Fibroblast of lung (primary cell): ENCODE results near the gene DDX49. TPM values are rescaled to one million over a fixed set of nuclear protein-coding genes. Genes with fewer than 3 reads are reported as not detected.

Experiments
- DNase-seq, 2 donors: peaks; one replicate each; pipeline versions ENCODE4 v3.0.0 to v3.0.0-alpha.2; 2010; ENCODE audit warnings: low read depth in 2 of 2
- H2AFZ ChIP-seq: 2 replicates; pipeline ENCODE4 v1.5.1; 2012; ENCODE audit warnings: low read length, control low read depth, inconsistent platforms
- H3K27ac ChIP-seq: 2 replicates; pipeline ENCODE4 v1.5.1; 2011; ENCODE audit warnings: low read length, control low read depth; ENCODE audit not compliant: insufficient read depth
- H3K27me3 ChIP-seq: 2 replicates; pipeline ENCODE4 v1.5.1; 2011; ENCODE audit warnings: mild to moderate bottlenecking, low read length; ENCODE audit not compliant: control insufficient read depth, insufficient read depth
- H3K36me3 ChIP-seq: 2 replicates; pipeline ENCODE4 v1.5.1; 2011; ENCODE audit warnings: low read length; ENCODE audit not compliant: control insufficient read depth, insufficient read depth
- H3K4me1 ChIP-seq: 2 replicates; pipeline ENCODE4 v1.5.1; 2011; ENCODE audit warnings: low read length; ENCODE audit not compliant: control insufficient read depth, insufficient read depth; ENCODE audit errors: extremely low read depth
- H3K4me2 ChIP-seq: 2 replicates; pipeline ENCODE4 v1.5.1; 2011; ENCODE audit warnings: low read length, control low read depth; ENCODE audit not compliant: insufficient read depth; ENCODE audit errors: extremely low read depth
- H3K4me3 ChIP-seq, 4 experiments: fragments of 200-600 bp in 1 of 4; sonication (generic) in 1 of 4; replicated peaks in 1 of 4; 2 replicates each; pipeline ENCODE4 v1.5.1; 2011 to 2016; ENCODE audit warnings: low read length in 4 of 4, low read depth in 3 of 4, mild to moderate bottlenecking in 3 of 4, control low read depth in 2 of 4, inconsistent platforms in 1 of 4, mixed read lengths in 1 of 4; ENCODE audit not compliant: insufficient read depth in 1 of 4; ENCODE audit errors: control extremely low read depth in 1 of 4
- H3K79me2 ChIP-seq: 2 replicates; pipeline ENCODE4 v1.5.1; 2012; ENCODE audit warnings: mild to moderate bottlenecking, low read length, inconsistent platforms; ENCODE audit not compliant: control insufficient read depth, insufficient read depth
- H3K9ac ChIP-seq: 2 replicates; pipeline ENCODE4 v1.5.1; 2011; ENCODE audit warnings: mild to moderate bottlenecking, low read length, control low read depth; ENCODE audit not compliant: insufficient read depth
- H3K9me3 ChIP-seq: 2 replicates; pipeline ENCODE4 v1.5.1; 2012; ENCODE audit warnings: low read depth, low read length; ENCODE audit not compliant: control insufficient read depth, insufficient read depth
- H4K20me1 ChIP-seq: 2 replicates; pipeline ENCODE4 v1.5.1; 2011; ENCODE audit warnings: low read length; ENCODE audit not compliant: control insufficient read depth, insufficient read depth; ENCODE audit errors: extremely low read depth
- EZH2 ChIP-seq: IDR thresholded peaks from 2 replicates; pipeline ENCODE4 v1.5.1; 2012; ENCODE audit warnings: low read length, control low read depth, mild to moderate bottlenecking; ENCODE audit errors: missing control alignments
- polyA plus RNA-seq, 2 donors: library from polyadenylated mRNA; depleted of rRNA in 1 of 2; stranded (reverse) in 1 of 2; unstranded in 1 of 2; fragments of >200 nt; gene quantifications; 2 replicates each; pipeline ENCODE4 v1.2.1, GENCODE V29; 2011 to 2012; ENCODE audit warnings: missing spikeins in 1 of 2
- total RNA-seq: library from RNA; depleted of rRNA; stranded (reverse); fragments of >200 nt; gene quantifications from 2 replicates; pipeline ENCODE4 v1.2.1, GENCODE V29; 2014
- TF ChIP-seq, protein P1 (sequence below), 2 donors: IDR thresholded peaks in 1 of 2; conservative IDR thresholded peaks in 1 of 2; 1 replicate in 1 of 2; 2 replicates in 1 of 2; pipeline ENCODE4 v1.5.1; 2011 to 2012; ENCODE audit warnings: low read length in 2 of 2, control low read depth in 1 of 2, inconsistent platforms in 1 of 2, low read depth in 1 of 2, mild to moderate bottlenecking in 1 of 2

DDX49 gene
- total and polyA plus RNA-seq, 2 donors (not counting 1 experiment from before 2014, with no cell fraction given), result 25.3 to 56.3 TPM

DNA sequence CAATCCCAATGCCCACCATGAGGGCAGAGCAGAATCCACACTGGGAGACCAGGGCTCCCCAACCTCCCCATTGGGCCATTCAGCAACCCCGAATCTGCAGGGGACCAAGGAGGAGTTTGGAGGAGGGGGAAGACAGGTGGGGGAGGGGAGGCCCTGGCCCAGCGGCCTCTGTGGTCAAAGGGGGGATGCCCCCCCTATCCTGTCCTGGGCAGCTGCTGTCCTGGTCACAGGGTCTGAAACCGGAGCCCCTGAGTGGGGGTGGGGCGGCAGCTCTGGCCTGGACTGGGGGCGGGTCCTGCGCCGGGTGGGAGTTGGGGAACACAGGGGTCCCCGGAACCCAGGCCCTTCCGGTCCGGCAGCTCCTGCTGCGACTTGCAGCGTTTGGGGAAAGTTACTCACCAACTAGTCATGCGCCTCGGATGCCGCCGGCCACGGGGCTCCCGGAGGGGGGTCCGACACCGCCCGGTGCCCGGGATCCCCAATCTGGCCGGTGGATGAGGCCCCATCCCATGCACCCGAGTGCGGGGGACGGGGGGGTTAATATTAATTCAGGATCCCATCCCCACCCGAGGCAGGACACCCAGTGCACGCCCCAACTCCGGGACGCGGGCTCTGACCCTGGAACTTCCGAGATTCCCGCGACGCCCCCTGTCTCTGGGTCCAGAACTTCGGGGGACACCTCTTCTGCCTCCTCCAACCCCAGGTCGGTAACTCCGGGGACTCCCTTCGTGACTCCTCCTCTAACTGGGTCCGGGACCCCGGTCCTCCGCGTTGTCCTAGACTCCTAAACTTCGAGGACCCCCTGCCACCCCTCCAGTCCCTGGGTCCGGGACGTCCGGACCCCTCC is 20.6 kb downstream of the DDX49 start:
- Histone ChIP-seq H3K27me3 (no peaks in the 10 kb centered on the region), H3K27ac (peak overlapping the region; percentile 82), H3K9me3 (no peaks in the 10 kb centered on the region), H3K36me3 (peaks cover 4% of the 10 kb centered on the region), H3K4me3 (peak overlapping the region; percentile 84 to 90 (median 88)), H3K9ac (peak overlapping the region; percentile 80), H2AFZ (peak overlapping the region; percentile 41), H3K4me2 (peak overlapping the region; percentile 95), H4K20me1 (no peaks in the 10 kb centered on the region), H3K79me2 (peaks cover 22% of the 10 kb centered on the region), H3K4me1 (no peaks in the 10 kb centered on the region)
- DNase-seq, result peak; percentile 52 to 57
- TF ChIP-seq, protein P1, sequence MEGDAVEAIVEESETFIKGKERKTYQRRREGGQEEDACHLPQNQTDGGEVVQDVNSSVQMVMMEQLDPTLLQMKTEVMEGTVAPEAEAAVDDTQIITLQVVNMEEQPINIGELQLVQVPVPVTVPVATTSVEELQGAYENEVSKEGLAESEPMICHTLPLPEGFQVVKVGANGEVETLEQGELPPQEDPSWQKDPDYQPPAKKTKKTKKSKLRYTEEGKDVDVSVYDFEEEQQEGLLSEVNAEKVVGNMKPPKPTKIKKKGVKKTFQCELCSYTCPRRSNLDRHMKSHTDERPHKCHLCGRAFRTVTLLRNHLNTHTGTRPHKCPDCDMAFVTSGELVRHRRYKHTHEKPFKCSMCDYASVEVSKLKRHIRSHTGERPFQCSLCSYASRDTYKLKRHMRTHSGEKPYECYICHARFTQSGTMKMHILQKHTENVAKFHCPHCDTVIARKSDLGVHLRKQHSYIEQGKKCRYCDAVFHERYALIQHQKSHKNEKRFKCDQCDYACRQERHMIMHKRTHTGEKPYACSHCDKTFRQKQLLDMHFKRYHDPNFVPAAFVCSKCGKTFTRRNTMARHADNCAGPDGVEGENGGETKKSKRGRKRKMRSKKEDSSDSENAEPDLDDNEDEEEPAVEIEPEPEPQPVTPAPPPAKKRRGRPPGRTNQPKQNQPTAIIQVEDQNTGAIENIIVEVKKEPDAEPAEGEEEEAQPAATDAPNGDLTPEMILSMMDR (conservative IDR thresholded peaks at IDR 0.05 in 1 of 2, IDR thresholded peaks at IDR 0.05 in 1 of 2; ENCODE audit: low read depth in 1 of 2, low read length in 2 of 2), result no peak
- no peak for TF ChIP-seq EZH2

DNA sequence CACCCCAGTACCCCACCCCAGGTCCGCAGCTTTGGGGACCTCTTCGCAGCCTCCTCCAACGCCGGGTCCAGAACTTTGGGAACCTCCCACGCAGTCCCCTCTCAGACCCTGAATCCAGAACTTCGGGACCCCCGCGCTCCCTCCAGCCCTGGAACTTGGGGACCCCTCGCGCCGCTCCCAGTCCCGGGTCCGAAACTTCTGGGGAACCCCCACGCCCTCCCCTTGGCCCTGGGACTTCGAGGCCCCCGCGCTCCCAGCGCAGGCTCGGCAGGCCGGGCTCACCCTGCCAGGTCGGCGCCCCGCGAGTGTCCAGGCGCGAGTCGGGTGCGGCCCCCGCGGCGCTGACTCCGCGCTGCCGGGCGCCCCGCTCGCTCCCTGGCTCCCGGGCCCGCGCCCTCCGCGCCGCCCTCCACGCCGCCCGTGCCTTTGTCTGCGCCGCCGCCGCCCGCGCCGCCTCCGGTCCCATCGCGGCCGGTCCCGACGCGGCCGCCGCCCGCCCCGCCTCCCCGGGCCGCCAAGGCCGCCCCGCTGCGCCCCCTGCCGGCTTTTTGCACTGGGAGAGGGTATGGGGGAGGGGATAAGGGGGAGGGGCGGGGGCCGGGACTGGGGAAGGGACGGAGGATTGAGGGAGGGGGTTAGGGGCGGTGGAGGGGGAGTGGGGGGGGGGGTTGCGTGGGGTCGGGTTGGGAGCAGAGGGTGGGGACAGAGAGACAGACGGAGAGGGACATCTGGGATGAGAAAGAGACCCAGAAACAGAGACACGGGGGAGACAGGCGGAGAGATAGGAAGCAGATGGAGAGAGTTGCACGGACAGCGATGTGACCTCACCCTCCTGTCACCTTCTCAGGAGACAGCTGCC is 21.5 kb downstream of the DDX49 start, which contains the start of gene HOMER3:
Gene HOMER3 (minus strand): TSS at position 449 of the 859 bp plus-strand sequence. CDS start 2,235 bp downstream, outside the sequence.
- peak within 1 kb of the TSS; percentile 80 for H3K9ac ChIP-seq
- peaks cover 4% of the 10 kb centered on the region for H3K36me3 ChIP-seq
- peak within 1 kb of the TSS; percentile 82 for H3K27ac ChIP-seq
- no peaks in the 10 kb centered on the region for H4K20me1 ChIP-seq
- H2AFZ ChIP-seq, result peak within 1 kb of the TSS; percentile 86
- TF ChIP-seq, protein P1 (conservative IDR thresholded peaks at IDR 0.05 in 1 of 2, IDR thresholded peaks at IDR 0.05 in 1 of 2; ENCODE audit: low read depth in 1 of 2, low read length in 2 of 2), result no peak
- no peak for TF ChIP-seq EZH2
- H3K79me2 ChIP-seq, result peaks cover 22% of the 10 kb centered on the region
- no peaks in the 10 kb centered on the region for H3K27me3 ChIP-seq
- DNase-seq, result peak; percentile 38 to 56
- H3K4me2 ChIP-seq, result peak within 1 kb of the TSS; percentile 95
- H3K4me1 ChIP-seq, result no peaks in the 10 kb centered on the region
- H3K9me3 ChIP-seq, result no peaks in the 10 kb centered on the region
- H3K4me3 ChIP-seq, result peak within 1 kb of the TSS; percentile 84 to 90 (median 88)
